Hematopoietic multipotent progenitor cell (in vitro differentiated cells): ENCODE measurements around the gene PPM1N. TPM values are rescaled to one million over a fixed set of nuclear protein-coding genes. Genes with fewer than 3 reads are reported as not detected.

Source experiments
- DNase-seq, 3 donors: peaks; one replicate each; pipeline ENCODE4 v3.0.0-alpha.2; 2011 to 2015; ENCODE audit warnings: low read depth in 2 of 3, low spot score in 2 of 3
- total RNA-seq: library from RNA; depleted of rRNA; stranded (reverse); fragments of >200 nt; gene quantifications from one replicate; pipeline ENCODE4 v1.2.3, GENCODE V29; 2012

Gene PPM1N
- total RNA-seq, 1 donor, result 1.9 TPM

GRCh38 chr19:45469945-45470761, 28.1 kb upstream of the PPM1N start:
- peak in 1 of 3 donors; percentile 47 for DNase-seq

- DNase-seq, result no peak
Observed at GRCh38 chr19:45470762-45471081, 27.5 kb upstream of the PPM1N start.

DNA sequence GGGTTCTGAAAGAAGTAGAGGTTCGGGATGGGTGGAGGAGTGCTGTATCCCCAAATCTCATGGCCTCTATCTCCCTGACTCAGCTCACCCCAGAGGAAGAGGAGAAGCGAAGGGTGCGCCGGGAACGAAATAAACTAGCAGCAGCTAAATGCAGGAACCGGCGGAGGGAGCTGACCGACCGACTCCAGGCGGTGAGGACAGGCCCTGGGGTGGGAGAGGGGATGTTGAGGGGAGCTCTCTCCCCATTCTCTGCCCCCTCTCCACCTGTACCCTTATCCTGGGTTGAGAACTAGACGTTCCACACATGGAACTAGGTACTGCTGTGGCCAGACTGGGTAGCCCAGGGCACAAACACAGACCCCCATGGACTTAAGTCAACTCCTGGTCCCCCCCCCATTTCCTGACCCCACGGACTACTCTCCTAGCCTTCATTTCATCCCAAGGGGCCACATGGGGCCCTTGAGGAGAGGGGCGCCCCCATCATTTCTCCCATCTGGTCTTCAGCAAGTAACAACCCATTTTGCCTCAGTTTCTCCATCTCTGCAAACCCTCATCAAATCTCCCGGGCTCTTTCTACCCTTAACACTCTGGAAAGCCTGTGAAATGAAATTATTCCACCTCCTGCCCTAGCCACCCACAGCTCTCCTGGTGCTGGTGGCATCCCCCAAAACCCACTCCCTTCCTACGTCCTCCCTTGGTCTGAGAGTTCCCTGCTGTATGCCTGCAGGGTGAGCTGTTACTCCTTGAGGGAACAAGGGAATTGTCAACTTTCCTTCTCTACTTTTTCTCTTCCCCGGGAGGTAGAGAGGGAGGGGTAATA, 26.9 kb upstream of the PPM1N start:
- DNase-seq, result no peak

- peak in 1 of 3 donors; percentile 35 for DNase-seq
Observed at GRCh38 chr19:45471931-45472562, 26.2 kb upstream of the PPM1N start.

GRCh38 chr19:45472563-45473366, 25.5 kb upstream of the PPM1N start:
- peak in 2 of 3 donors; percentile 33 to 50 for DNase-seq

DNA sequence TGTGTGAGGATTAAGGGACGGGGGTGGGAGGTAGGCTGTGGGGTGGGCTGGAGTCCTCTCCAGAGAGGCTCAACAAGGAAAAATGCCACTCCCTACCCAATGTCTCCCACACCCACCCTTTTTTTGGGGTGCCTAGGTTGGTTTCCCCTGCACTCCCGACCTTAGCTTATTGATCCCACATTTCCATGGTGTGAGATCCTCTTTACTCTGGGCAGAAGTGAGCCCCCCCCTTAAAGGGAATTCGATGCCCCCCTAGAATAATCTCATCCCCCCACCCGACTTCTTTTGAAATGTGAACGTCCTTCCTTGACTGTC, 24.9 kb upstream of the PPM1N start:
- DNase-seq, result no peak

DNA sequence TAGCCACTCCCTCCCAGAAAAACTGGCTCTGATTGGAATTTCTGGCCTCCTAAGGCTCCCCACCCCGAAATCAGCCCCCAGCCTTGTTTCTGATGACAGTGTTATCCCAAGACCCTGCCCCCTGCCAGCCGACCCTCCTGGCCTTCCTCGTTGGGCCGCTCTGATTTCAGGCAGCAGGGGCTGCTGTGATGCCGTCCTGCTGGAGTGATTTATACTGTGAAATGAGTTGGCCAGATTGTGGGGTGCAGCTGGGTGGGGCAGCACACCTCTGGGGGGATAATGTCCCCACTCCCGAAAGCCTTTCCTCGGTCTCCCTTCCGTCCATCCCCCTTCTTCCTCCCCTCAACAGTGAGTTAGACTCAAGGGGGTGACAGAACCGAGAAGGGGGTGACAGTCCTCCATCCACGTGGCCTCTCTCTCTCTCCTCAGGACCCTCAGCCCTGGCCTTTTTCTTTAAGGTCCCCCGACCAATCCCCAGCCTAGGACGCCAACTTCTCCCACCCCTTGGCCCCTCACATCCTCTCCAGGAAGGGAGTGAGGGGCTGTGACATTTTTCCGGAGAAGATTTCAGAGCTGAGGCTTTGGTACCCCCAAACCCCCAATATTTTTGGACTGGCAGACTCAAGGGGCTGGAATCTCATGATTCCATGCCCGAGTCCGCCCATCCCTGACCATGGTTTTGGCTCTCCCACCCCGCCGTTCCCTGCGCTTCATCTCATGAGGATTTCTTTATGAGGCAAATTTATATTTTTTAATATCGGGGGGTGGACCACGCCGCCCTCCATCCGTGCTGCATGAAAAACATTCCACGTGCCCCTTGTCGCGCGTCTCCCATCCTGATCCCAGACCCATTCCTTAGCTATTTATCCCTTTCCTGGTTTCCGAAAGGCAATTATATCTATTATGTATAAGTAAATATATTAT, 24.3 kb upstream of the PPM1N start:
- peak in 2 of 3 donors; percentile 41 to 70 for DNase-seq

DNA sequence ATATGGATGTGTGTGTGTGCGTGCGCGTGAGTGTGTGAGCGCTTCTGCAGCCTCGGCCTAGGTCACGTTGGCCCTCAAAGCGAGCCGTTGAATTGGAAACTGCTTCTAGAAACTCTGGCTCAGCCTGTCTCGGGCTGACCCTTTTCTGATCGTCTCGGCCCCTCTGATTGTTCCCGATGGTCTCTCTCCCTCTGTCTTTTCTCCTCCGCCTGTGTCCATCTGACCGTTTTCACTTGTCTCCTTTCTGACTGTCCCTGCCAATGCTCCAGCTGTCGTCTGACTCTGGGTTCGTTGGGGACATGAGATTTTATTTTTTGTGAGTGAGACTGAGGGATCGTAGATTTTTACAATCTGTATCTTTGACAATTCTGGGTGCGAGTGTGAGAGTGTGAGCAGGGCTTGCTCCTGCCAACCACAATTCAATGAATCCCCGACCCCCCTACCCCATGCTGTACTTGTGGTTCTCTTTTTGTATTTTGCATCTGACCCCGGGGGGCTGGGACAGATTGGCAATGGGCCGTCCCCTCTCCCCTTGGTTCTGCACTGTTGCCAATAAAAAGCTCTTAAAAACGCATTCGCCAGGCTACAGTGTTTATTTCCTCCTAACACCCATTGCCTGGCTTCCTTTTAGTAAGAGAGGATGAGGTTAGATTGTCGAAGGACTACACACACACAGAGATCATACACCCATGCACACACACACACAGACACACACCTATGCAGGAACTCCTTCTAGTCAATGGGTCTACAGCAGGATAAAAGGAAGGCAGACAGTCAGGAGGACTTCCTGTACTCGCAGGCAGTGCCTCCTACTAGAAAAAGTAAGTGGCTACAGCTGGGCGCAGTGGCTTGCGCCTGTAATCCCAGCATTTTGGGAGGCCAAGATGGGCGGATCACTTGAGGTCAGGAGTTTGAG, 23.4 kb upstream of the PPM1N start:
- peak in 1 of 3 donors; percentile 80 for DNase-seq

DNA sequence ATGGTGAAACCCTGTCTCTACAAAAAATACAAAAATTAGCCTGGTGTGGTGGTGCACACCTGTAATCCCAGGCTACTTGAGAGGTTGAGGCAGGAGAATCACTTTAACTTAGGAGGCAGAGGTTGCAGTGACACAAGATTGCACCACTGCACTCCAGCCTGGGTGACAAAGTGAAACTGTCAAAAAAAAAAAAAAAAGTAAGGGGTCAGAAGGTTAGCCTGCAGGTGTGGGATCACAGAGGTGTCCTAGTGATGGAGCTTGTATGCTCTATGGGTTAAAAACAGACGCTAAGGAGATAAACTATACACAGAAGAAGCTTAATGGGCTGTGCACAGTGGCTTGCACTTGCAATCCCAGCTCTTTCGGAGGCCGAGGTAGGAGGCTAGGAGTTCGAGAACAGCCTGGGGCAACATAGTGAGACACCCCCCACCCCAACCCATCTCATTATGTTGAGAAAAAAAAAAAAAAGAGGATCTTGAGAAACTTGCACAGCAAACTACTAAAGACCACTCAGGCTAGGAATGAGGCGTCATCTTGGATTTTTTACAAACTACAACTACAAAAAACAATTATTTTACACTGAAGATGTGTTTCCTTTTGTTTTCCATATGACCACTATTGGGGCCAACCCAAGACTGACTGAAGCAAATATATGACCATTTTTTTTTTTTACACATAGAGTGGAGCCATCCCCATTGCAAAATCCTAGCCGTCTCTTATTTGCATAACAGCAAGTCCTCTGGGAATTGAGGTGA, 22.5 kb upstream of the PPM1N start:
- DNase-seq, result peak in 2 of 3 donors; percentile 65 to 83

DNA sequence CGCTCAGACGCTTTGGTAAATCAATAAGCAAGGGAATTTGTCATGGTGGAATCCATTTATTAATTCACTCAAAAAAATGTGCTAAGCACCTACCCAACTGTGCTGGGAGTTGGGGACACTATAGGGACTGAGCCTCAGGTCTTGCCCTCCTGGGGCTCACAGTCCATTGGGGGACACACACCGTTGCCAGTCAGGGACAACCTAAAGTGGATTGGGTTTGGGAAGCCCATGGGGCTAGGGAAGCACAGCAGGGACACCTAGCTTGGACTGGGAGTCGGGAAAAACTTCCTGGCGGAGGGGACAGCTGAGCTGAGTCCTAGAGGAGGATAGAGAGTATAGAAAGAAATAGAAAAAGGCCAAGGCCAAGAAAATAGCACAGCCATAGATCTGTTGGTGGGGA, 21.9 kb upstream of the PPM1N start:
- peak in 1 of 3 donors; percentile 38 for DNase-seq

GRCh38 chr19:45477186-45477585, 21.1 kb upstream of the PPM1N start:
- DNase-seq, result no peak

- DNase-seq, result peak in 1 of 3 donors; percentile 33
Observed at GRCh38 chr19:45477713-45478453, 20.4 kb upstream of the PPM1N start.

DNA sequence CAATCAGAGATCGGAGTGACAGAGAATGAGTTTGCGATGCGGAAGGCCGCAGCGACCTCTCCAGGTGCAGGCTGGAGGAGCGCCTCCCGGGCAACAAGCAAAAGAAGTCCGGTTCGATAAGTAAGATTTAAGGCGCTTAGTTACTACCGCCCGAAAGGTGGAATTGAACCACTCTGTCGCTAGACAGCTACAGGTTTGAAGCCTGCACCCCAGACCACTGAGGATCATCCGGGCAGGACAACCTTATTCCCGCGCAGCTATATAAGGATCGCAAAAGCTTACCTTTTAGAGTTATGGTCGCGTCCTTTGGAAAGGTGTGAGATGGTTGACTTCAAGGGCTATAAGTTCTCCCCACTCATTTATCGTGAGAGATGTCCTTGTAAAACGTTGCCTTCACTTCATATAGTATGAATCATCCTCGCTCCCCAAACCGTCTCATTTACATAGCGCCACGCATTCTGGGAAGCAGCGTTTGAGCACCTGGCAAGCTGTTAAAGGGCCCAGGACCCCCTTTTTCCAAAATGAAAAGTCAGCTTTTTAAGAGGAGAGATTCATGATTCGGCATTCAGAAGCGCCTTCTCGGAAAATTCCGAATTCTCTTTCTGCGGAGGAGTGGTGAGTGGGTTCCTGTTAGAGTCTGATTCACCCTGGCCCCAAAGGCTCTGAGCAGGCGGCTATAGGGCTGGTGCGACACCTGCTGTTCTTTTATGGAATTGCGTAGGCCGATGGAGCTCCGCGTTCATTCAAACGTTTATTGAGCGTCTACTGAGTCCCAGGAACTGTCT, 19.6 kb upstream of the PPM1N start:
- peak; percentile 82 to 94 (median 89) for DNase-seq

DNA sequence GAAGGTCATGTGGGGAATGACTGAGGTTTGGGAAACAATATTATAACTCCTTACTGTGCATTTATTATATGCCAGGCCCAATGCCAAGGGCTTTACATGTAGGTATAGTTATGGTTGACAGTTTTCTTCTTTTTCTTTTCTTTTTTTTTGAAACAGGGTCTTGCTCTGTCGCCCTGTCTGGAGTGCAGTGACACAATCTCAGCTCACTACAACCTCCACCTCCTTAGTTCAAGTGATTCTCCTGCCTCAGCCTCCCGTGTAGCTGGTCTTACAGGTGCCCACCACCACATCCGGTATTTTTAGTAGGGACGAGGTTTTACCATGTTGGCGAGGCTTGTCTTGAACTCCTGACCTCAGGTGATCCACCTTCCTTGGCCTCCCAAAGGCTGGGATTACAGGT, 15.2 kb upstream of the PPM1N start:
- no peak for DNase-seq

DNA sequence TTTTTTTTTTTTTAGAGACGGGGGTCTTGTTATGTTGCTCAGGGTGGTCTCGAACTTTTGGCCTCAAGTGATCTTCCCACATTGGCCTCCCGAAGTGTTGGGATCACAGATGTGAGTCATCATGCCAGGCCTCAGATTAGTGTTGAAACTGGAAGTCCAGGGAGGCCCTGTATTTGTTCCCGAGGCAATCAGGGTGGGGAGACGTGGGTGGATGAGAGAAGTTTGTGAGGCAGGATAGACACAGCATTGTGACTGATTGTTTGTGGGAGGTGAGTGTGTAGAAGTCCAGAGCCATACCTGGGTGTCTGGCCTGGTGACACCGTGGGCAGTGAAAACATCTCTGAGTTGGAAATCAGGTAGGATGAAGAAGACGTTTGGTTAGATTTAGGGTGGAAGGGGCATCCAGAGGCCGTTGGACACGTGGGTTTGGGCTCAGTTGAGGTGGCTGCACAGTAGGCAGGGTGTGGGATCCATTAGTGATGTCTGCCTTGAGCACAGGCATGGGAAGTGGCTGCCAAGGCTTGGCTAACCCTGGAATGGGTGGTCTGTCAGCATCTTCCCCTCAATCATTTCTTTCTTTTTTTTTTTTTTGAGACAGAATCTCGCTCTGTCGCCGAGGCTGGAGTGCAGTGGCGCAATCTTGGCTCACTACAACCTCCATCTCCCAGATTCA, 13.8 kb upstream of the PPM1N start:
- no peak for DNase-seq
